MM.1S (cell line): ENCODE measurements around the gene FGF12.

Experiments used
- DNase-seq: peaks from one replicate; pipeline ENCODE4 v3.0.0-alpha.2; 2015
- H2AFZ ChIP-seq: fragments of 300-600 bp; sonication (generic); 2 replicates; pipeline ENCODE4 v1.6.0; 2016; ENCODE audit warnings: antibody characterized with exemption, low read length
- H3F3A ChIP-seq: fragments of 300-600 bp; sonication (generic); 2 replicates; pipeline ENCODE4 v1.6.1; 2016; ENCODE audit warnings: mild to moderate bottlenecking, antibody characterized with exemption, low read length, moderate library complexity, mixed read lengths; ENCODE audit not compliant: insufficient read depth
- H3K27ac ChIP-seq: fragments of 300-600 bp; sonication (generic); 2 replicates; pipeline ENCODE4 v1.5.1; 2016; ENCODE audit warnings: mild to moderate bottlenecking, low read length
- H3K27me3 ChIP-seq: fragments of 300-600 bp; sonication (generic); replicated peaks from 2 replicates; pipeline ENCODE4 v1.6.0; 2016; ENCODE audit warnings: low read length; ENCODE audit not compliant: insufficient read depth
- H3K36me3 ChIP-seq: fragments of 300-600 bp; sonication (generic); replicated peaks from 2 replicates; pipeline ENCODE4 v1.6.1; 2016; ENCODE audit warnings: mild to moderate bottlenecking, low read length, mixed read lengths; ENCODE audit not compliant: insufficient read depth
- H3K4me1 ChIP-seq: fragments of 300-600 bp; sonication (generic); 2 replicates; pipeline ENCODE4 v1.6.1; 2016; ENCODE audit warnings: low read length, mixed read lengths
- H3K4me2 ChIP-seq: fragments of 300-600 bp; sonication (generic); 2 replicates; pipeline ENCODE4 v1.6.0; 2016; ENCODE audit warnings: low read depth, low read length
- H3K4me3 ChIP-seq: fragments of 300-600 bp; sonication (generic); 2 replicates; pipeline ENCODE4 v1.5.1; 2016; ENCODE audit warnings: low read length, mixed read lengths
- H3K79me2 ChIP-seq: fragments of 300-600 bp; sonication (generic); 2 replicates; pipeline ENCODE4 v1.6.1; 2016; ENCODE audit warnings: mixed run types, low read length, mixed read lengths
- H3K9ac ChIP-seq: fragments of 300-600 bp; sonication (generic); 2 replicates; pipeline ENCODE4 v1.6.1; 2016; ENCODE audit warnings: low read length, mixed read lengths
- H3K9me2 ChIP-seq: fragments of 300-600 bp; sonication (generic); replicated peaks from 2 replicates; pipeline ENCODE4 v1.6.1; 2016; ENCODE audit warnings: mild to moderate bottlenecking, low read length, mixed read lengths; ENCODE audit not compliant: insufficient read depth
- H3K9me3 ChIP-seq: fragments of 300-600 bp; sonication (generic); replicated peaks from 2 replicates; pipeline ENCODE4 v1.6.1; 2016; ENCODE audit warnings: mild to moderate bottlenecking, low read length, mixed read lengths; ENCODE audit not compliant: insufficient read depth
- H4K20me1 ChIP-seq: fragments of 300-600 bp; sonication (generic); 2 replicates; pipeline ENCODE4 v1.6.1; 2016; ENCODE audit warnings: mild to moderate bottlenecking, low read length, moderate library complexity, mixed read lengths; ENCODE audit not compliant: insufficient read depth
- CTCF ChIP-seq: fragments of 300-600 bp; sonication (generic); IDR thresholded peaks from 2 replicates; pipeline ENCODE4 v1.5.1; 2016; ENCODE audit warnings: antibody characterized with exemption, low read length, mixed read lengths
- EZH2 ChIP-seq: fragments of 300-600 bp; sonication (generic); optimal IDR thresholded peaks from 2 replicates; pipeline ENCODE3; 2017; ENCODE audit warnings: low read depth, mild to moderate bottlenecking, antibody characterized with exemption, low read length, mixed read lengths
- EZH2phosphoT487 ChIP-seq: fragments of 300-600 bp; sonication (generic); IDR thresholded peaks from 2 replicates; pipeline ENCODE4 v1.6.1; 2018; ENCODE audit warnings: antibody characterized with exemption, low read length

The FGF12 gene

GRCh38 chr3:192128060-192128459 is 599.3 kb downstream of the FGF12 start:
- no peaks in the 10 kb centered on the region for H4K20me1 ChIP-seq
- no peak overlapping the region for H3K4me2 ChIP-seq
- no peaks in the 10 kb centered on the region for H3K27me3 ChIP-seq
- H3K4me3 ChIP-seq, result no peak overlapping the region
- no peaks in the 10 kb centered on the region for H3K36me3 ChIP-seq
- TF ChIP-seq EZH2phosphoT487 (no peak), CTCF (no peak), EZH2 (no peak)
- H3K4me1 ChIP-seq, result no peaks in the 10 kb centered on the region
- H3K79me2 ChIP-seq, result no peaks in the 10 kb centered on the region
- no peaks in the 10 kb centered on the region for H3F3A ChIP-seq
- H3K9me2 ChIP-seq, result no peaks in the 10 kb centered on the region
- no peak overlapping the region for H2AFZ ChIP-seq
- no peak for DNase-seq
- H3K27ac ChIP-seq, result no peak overlapping the region
- no peak overlapping the region for H3K9ac ChIP-seq
- no peaks in the 10 kb centered on the region for H3K9me3 ChIP-seq

GRCh38 chr3:192122832-192123594 is 604.3 kb downstream of the FGF12 start:
- H3K9me2 ChIP-seq, result no peaks in the 10 kb centered on the region
- H3K4me3 ChIP-seq, result no peak overlapping the region
- no peaks in the 10 kb centered on the region for H3K27me3 ChIP-seq
- H3K9ac ChIP-seq, result no peak overlapping the region
- no peak overlapping the region for H3K27ac ChIP-seq
- H3F3A ChIP-seq, result no peaks in the 10 kb centered on the region
- H3K4me1 ChIP-seq, result no peaks in the 10 kb centered on the region
- TF ChIP-seq CTCF (no peak), EZH2phosphoT487 (no peak), EZH2 (no peak)
- H2AFZ ChIP-seq, result no peak overlapping the region
- no peaks in the 10 kb centered on the region for H3K9me3 ChIP-seq
- H4K20me1 ChIP-seq, result no peaks in the 10 kb centered on the region
- no peak for DNase-seq
- H3K4me2 ChIP-seq, result no peak overlapping the region
- no peaks in the 10 kb centered on the region for H3K36me3 ChIP-seq
- no peaks in the 10 kb centered on the region for H3K79me2 ChIP-seq

GRCh38 chr3:192121923-192122322 is 605.4 kb downstream of the FGF12 start:
- Histone ChIP-seq H3K4me1 (no peaks in the 10 kb centered on the region), H3F3A (no peaks in the 10 kb centered on the region), H3K4me3 (no peak overlapping the region), H3K4me2 (no peak overlapping the region), H4K20me1 (no peaks in the 10 kb centered on the region), H3K9ac (no peak overlapping the region), H3K27ac (no peak overlapping the region), H3K27me3 (no peaks in the 10 kb centered on the region), H3K36me3 (no peaks in the 10 kb centered on the region), H3K79me2 (no peaks in the 10 kb centered on the region), H2AFZ (no peak overlapping the region), H3K9me3 (no peaks in the 10 kb centered on the region), H3K9me2 (no peaks in the 10 kb centered on the region)
- no peak for DNase-seq
- TF ChIP-seq EZH2, result no peak
- TF ChIP-seq CTCF, result no peak
- TF ChIP-seq EZH2phosphoT487, result no peak
